ENCODE measurements around the gene NKTR. TPM values are rescaled to one million over a fixed set of nuclear protein-coding genes. Genes with fewer than 3 reads are reported as not detected.

The NKTR gene
- total RNA-seq, 1 experiment from 2014 or later = 70.5 TPM

DNA sequence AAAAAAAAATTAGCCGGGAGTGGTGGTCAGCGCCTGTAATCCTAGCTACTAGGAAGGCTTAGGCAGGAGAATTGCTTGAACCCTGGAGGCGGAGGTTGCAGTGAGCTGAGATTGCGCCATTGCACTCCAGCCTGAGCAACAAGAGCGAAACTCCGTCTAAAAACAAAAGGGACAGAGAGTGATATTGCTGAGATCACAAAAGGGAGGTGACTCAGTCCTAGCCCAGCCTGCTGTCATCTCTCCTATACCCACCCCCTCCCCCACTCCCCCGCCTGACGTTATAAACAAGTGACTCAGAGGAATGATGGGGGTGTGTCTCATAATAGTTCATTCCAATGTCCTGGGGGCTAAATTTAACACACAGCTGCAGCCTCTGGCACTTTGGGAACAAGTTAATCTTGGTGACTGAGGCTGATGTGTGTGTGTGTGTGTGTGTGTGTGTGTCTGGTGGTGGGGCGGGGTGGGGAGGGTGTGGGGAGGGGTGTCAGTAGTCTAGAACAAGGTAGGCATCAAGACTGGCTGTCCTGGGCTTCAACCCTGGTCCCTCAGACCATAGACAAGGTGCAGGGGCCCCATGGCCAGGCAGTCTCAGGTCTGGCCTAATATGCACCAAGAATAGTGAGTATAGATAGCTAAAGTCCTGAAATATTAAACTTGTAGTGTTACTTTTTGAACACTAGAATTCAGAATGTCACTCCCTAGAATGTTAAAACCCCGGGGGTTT lies 83.6 kb downstream of the NKTR start:
- no peaks in the 10 kb centered on the region for H3K9me2 ChIP-seq (ENCODE audit: insufficient read depth)
- peaks cover 21% of the 10 kb centered on the region for H3K4me1 ChIP-seq (replicated peaks; ENCODE audit: insufficient read depth)
- intact Hi-C loops (cut with micrococcal nuclease; ENCODE audit: unreplicated experiment) = loop anchor here (1.0 kb wide), 1 partner anchor 32 kb away; no protein-coding TSS in a partner anchor
- CTCF ChIA-PET = interaction anchor here (0.7 to 0.9 kb wide), 3 partner anchors 90 to 421 kb away, joined by 3 to 10 read pairs (median 4); no protein-coding TSS in a partner anchor
- DNase-seq = peak; percentile 56 to 88
- TF ChIP-seq EZH2 (IDR thresholded peaks at IDR 0.05; ENCODE audit: low read depth) = no peak
- TF ChIP-seq, protein P1, sequence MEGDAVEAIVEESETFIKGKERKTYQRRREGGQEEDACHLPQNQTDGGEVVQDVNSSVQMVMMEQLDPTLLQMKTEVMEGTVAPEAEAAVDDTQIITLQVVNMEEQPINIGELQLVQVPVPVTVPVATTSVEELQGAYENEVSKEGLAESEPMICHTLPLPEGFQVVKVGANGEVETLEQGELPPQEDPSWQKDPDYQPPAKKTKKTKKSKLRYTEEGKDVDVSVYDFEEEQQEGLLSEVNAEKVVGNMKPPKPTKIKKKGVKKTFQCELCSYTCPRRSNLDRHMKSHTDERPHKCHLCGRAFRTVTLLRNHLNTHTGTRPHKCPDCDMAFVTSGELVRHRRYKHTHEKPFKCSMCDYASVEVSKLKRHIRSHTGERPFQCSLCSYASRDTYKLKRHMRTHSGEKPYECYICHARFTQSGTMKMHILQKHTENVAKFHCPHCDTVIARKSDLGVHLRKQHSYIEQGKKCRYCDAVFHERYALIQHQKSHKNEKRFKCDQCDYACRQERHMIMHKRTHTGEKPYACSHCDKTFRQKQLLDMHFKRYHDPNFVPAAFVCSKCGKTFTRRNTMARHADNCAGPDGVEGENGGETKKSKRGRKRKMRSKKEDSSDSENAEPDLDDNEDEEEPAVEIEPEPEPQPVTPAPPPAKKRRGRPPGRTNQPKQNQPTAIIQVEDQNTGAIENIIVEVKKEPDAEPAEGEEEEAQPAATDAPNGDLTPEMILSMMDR (conservative IDR thresholded peaks at IDR 0.05) = no peak
- 0 out of 2 replicates have a peak overlapping the region, but pooled peaks have one; percentile 17 for H3K4me3 ChIP-seq
- H4K20me1 ChIP-seq (ENCODE audit: insufficient read depth) = no peaks in the 10 kb centered on the region
- H3K4me2 ChIP-seq = peak overlapping the region; percentile 52
- peak overlapping the region; percentile 41; the same call in 1 of the 2 replicates for H3K27ac ChIP-seq
- H3K27me3 ChIP-seq (ENCODE audit: insufficient read depth, low read depth) = no peaks in the 10 kb centered on the region
- H2AFZ ChIP-seq = no peak overlapping the region
- no TSS peak for BruUV-seq (replicated peaks)
- no peaks in the 10 kb centered on the region for H3K9me3 ChIP-seq (ENCODE audit: insufficient read depth, low read depth)
- H3K79me2 ChIP-seq (ENCODE audit: low read depth) = no peaks in the 10 kb centered on the region
- no peaks in the 10 kb centered on the region for H3K36me3 ChIP-seq (ENCODE audit: low read depth)
- H3F3A ChIP-seq (ENCODE audit: insufficient read depth, low read depth) = no peaks in the 10 kb centered on the region
- POLR2A ChIA-PET (ENCODE audit: unreplicated experiment) = interaction anchor here (0.6 to 0.7 kb wide), 3 partner anchors 14 to 182 kb away, joined by 3 to 6 read pairs (median 4); partner anchors contain the start of gene VIPR1

DNA sequence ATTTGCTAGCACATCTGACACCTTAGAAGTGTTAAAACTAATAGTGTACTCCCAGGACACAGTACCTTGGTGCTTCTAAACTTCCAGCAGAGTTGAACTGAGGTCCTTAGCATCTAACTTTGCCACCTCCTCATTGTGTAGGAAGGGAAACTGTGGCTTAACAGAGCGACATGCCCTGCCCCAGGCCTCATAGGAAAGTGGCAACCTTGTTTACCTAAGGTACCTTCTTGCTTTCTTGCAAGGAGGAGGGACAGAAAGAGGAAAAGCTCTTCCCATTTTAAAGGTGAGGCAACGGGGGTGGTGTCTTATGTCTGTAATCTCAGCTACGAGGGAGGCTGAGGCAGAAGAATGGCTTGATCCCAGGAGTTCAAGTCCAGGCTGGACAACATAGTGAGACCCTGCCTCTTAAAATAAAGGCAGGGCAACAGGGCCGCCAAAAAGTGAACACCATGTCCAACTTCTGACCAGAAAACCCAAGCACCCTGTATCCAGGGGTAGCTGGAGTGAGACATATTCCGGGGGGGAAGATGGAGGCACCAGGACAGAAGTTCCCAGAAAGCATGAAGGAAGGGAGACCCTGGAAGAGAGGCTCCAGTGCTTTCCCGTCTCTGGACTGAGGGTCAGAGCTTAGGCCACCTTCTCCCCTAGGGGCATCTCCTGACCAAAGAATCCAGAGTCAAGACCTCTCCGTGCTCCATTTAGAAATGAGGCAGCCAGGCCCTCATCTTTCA lies 84.3 kb downstream of the NKTR start:
- ChIA-PET POLR2A (ENCODE audit: unreplicated experiment) (no interaction called here), CTCF (no interaction called here)
- H3K4me2 ChIP-seq = peak overlapping the region; percentile 13; the same call in 1 of the 2 replicates
- no peaks in the 10 kb centered on the region for H3K9me3 ChIP-seq (ENCODE audit: insufficient read depth, low read depth)
- no TSS peak for BruUV-seq (replicated peaks)
- TF ChIP-seq EZH2 (IDR thresholded peaks at IDR 0.05; ENCODE audit: low read depth) = no peak
- TF ChIP-seq, protein P1 (conservative IDR thresholded peaks at IDR 0.05) = no peak
- no peaks in the 10 kb centered on the region for H3F3A ChIP-seq (ENCODE audit: insufficient read depth, low read depth)
- no peak overlapping the region for H3K4me3 ChIP-seq
- H4K20me1 ChIP-seq (ENCODE audit: insufficient read depth) = no peaks in the 10 kb centered on the region
- no peaks in the 10 kb centered on the region for H3K36me3 ChIP-seq (ENCODE audit: low read depth)
- peaks cover 21% of the 10 kb centered on the region for H3K4me1 ChIP-seq (replicated peaks; ENCODE audit: insufficient read depth)
- H3K9me2 ChIP-seq (ENCODE audit: insufficient read depth) = no peaks in the 10 kb centered on the region
- no peaks in the 10 kb centered on the region for H3K27me3 ChIP-seq (ENCODE audit: insufficient read depth, low read depth)
- no peaks in the 10 kb centered on the region for H3K79me2 ChIP-seq (ENCODE audit: low read depth)
- no peak overlapping the region for H2AFZ ChIP-seq
- intact Hi-C loops (cut with micrococcal nuclease; ENCODE audit: unreplicated experiment) = loop anchor here (1.0 kb wide), 1 partner anchor 32 kb away; no protein-coding TSS in a partner anchor
- 0 out of 2 replicates have a peak overlapping the region, but pooled peaks have one; percentile 12 for H3K27ac ChIP-seq
- no peak for DNase-seq

DNA sequence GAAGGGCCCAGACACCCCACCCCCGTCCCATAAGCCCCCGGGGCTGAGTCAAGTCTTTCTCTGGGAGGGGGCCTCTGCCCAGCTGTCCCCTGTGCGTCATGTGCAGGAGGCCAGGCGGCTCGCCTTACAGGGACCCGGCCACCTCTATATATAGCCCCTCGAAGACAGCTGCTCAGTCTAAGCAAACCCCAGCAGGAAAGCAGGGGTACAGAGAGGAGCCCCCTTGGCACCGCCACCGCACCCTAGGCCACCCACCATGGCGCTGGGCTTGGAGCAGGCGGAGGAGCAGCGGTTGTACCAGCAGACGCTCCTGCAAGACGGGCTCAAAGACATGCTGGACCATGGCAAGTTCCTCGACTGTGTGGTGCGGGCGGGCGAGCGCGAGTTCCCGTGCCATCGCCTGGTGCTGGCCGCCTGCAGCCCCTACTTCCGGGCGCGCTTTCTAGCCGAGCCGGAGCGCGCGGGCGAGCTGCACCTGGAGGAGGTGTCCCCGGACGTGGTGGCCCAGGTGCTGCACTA lies 84.9 kb downstream of the NKTR start, which contains the start of gene KLHL40:
KLHL40 (plus strand) TSS at position 175 of the 519 bp plus-strand sequence; CDS start at position 257, 82 bp downstream.
- Histone ChIP-seq H3F3A (ENCODE audit: insufficient read depth, low read depth) (no peaks in the 10 kb centered on the region), H3K36me3 (ENCODE audit: low read depth) (no peaks in the 10 kb centered on the region), H3K9me3 (ENCODE audit: insufficient read depth, low read depth) (no peaks in the 10 kb centered on the region), H3K27me3 (ENCODE audit: insufficient read depth, low read depth) (0 out of 2 replicates have a peak, but pooled peaks cover 2% of the 10 kb centered on the region), H2AFZ (no peak within 1 kb of the TSS), H3K79me2 (ENCODE audit: low read depth) (no peaks in the 10 kb centered on the region), H3K4me3 (no peak within 1 kb of the TSS), H3K4me1 (replicated peaks; ENCODE audit: insufficient read depth) (peaks cover 19% of the 10 kb centered on the region), H3K27ac (0 out of 2 replicates have a peak within 1 kb of the TSS, but pooled peaks have one; percentile 12), H4K20me1 (ENCODE audit: insufficient read depth) (no peaks in the 10 kb centered on the region), H3K4me2 (peak within 1 kb of the TSS; percentile 13; the same call in 1 of the 2 replicates), H3K9me2 (ENCODE audit: insufficient read depth) (no peaks in the 10 kb centered on the region)
- no peak for DNase-seq
- POLR2A ChIA-PET (ENCODE audit: unreplicated experiment) = no interaction called here
- intact Hi-C loops (cut with micrococcal nuclease; ENCODE audit: unreplicated experiment) = no loop called here
- CTCF ChIA-PET = no interaction called here
- TF ChIP-seq, protein P1 (conservative IDR thresholded peaks at IDR 0.05) = no peak
- no peak for TF ChIP-seq EZH2 (IDR thresholded peaks at IDR 0.05; ENCODE audit: low read depth)
- BruUV-seq (replicated peaks) = no TSS peak
